Mammary epithelial cell (primary cell): Measurements from ENCODE around the gene PKP3.

Source experiments
- CTCF ChIP-seq, 2 donors: IDR thresholded peaks in 1 of 2; conservative IDR thresholded peaks in 1 of 2; 2 replicates each; pipeline ENCODE4 v1.5.1; 2011 to 2012; ENCODE audit warnings: inconsistent platforms in 2 of 2, low read length in 2 of 2, mild to moderate bottlenecking in 2 of 2, control low read depth in 1 of 2, low read depth in 1 of 2; ENCODE audit not compliant: insufficient read depth in 1 of 2; ENCODE audit errors: extremely low read depth in 1 of 2
- EZH2 ChIP-seq: IDR thresholded peaks from 2 replicates; pipeline ENCODE4 v1.6.1; 2012; ENCODE audit warnings: low read length, inconsistent platforms, borderline replicate concordance

GRCh38 chr11:369336-370018 is 24.5 kb upstream of the PKP3 start, which contains the start of gene B4GALNT4:
- TF ChIP-seq CTCF (conservative IDR thresholded peaks at IDR 0.05 in 1 of 2, IDR thresholded peaks at IDR 0.05 in 1 of 2; ENCODE audit: extremely low read depth in 1 of 2, insufficient read depth in 1 of 2, low read depth in 1 of 2, low read length in 2 of 2) (no peak), EZH2 (no peak)
